Subcutaneous adipose tissue (tissue), 4 donors: ENCODE results near the gene AGAP1. TPM values are rescaled to one million over a fixed set of nuclear protein-coding genes. Genes with fewer than 3 reads are reported as not detected.

Experiments
- total RNA-seq, 4 donors: library from RNA; depleted of rRNA; stranded (reverse); fragments of >200 nt; gene quantifications; one replicate each; pipeline ENCODE4 v1.1.0, GENCODE V29; 2016
- TF ChIP-seq, protein P1 (sequence below): fragments of 450-650 bp; IDR thresholded peaks from one replicate; pipeline ENCODE4 v1.5.1; 2016; ENCODE audit warnings: low read depth, mild to moderate bottlenecking, control low read depth, antibody characterized with exemption, moderate library complexity

AGAP1 gene
- total RNA-seq, 4 donors from 2014 or later: 13.6 to 26.3 (median 23.6) TPM

DNA sequence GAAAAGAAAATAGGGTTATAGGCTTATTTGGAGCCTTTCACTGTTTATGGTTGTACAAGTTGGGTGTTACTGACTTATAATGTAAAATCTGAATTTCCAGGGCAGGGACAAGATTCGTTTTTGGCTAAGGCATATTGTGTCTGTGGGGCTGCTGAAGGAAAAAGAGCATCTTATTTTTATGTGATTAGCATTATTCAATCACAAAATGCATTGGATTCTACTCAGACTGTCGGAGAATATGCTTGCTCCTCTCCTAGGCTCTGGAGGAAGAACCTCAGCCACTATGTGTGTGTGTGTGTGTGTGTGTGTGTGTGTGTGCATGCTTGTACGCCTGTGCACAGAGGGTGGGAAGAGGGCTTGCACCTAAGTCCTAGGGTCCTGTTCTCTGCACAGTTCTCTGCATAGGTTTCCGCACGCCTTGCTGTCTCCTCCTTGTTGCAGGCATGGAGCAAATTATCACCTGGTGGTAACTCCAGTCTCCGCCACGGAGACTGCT lies 44.3 kb downstream of the AGAP1 start:
- TF ChIP-seq, protein P1, sequence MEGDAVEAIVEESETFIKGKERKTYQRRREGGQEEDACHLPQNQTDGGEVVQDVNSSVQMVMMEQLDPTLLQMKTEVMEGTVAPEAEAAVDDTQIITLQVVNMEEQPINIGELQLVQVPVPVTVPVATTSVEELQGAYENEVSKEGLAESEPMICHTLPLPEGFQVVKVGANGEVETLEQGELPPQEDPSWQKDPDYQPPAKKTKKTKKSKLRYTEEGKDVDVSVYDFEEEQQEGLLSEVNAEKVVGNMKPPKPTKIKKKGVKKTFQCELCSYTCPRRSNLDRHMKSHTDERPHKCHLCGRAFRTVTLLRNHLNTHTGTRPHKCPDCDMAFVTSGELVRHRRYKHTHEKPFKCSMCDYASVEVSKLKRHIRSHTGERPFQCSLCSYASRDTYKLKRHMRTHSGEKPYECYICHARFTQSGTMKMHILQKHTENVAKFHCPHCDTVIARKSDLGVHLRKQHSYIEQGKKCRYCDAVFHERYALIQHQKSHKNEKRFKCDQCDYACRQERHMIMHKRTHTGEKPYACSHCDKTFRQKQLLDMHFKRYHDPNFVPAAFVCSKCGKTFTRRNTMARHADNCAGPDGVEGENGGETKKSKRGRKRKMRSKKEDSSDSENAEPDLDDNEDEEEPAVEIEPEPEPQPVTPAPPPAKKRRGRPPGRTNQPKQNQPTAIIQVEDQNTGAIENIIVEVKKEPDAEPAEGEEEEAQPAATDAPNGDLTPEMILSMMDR: no peak

DNA sequence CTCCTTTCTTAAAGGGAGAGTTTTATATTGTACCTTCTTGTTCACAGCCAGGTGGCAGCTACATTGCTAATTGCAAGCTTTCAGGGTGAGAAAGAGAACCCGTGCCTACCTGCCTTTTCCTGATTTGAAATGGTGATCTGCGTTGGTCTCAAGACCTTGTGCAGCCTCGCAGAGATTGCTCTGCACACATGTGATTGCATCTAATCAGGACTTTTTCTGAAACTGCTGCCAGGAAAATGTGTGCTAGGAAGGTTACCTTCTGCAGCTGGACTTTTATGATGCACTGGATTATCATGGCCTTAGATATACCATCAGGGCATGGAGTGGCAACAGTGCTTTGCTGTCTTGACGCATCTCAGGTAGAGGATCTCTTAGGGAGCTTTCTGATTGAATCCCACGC lies 45.1 kb downstream of the AGAP1 start:
- TF ChIP-seq, protein P1: no peak

DNA sequence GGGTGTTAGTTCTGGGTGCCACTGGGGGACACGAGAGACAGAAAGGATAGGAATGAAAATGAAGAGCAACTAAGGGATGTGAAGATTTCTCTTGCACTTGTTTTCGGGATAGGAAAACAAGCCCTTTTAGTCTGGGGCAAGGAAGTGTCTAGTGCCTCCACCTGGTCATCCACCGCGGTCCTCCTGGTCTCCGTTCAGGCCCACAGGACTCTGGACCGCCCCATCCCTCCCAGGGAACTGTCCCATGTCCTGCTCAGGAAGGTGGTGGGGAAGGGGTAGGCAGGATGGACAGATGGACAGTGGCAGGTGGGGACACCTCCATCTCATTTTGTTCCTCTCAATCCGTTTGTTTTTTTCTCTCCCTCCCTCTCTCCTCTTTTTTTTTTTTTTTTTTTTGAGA lies 45.9 kb downstream of the AGAP1 start:
- TF ChIP-seq, protein P1: no peak

DNA sequence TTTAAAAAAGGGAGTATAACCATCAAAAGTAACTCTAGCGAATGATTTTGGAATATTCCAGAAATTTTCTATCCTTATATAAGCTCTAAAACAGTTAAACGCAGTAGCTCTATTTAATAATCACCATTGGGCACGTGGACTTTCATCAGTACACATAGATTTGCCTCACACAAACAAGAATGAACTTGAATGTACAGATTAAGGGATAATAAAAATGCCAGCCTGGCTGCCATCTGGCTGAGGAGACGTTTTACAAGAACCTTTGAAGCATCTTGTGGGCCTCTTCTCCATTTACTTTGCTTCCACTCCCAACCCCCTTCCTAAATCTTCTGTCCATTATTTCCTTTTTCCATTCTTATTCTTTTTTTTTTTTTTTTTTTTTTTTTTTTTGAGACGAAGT lies 47.2 kb downstream of the AGAP1 start:
- TF ChIP-seq, protein P1: no peak

DNA sequence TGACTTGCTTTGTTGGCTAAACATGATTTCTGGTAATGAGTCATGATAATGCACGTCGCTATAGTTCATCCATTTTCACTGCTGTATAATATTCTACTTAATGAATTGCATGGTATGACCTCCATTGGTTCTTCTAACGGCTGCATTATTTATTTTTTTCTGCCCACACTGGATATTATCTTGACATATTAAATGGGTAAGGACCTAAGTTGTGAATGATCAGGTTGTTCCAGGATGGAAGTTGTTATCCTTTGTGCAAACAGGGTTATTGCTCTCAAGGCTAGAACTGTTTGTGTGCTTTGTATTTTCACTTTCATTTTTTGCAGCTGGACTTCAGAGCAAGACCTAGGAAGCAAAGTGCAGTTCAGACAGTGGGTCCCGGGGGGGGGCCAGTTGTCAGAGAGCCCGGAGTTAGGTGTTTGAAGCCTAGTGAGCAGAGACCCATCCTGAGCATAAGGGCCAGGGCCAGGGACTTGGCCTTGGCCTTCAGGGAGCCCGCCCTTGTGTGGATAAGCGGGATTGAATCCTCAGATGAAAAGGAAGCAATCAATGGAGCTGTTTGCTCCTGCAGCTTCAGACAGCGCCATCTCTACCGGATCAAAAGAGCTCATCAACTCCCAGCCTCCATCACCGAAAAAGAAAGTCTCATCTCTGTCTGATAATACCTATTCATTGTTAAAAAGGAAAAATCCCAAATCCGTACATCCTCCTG lies 48.2 kb downstream of the AGAP1 start:
- TF ChIP-seq, protein P1: no peak

DNA sequence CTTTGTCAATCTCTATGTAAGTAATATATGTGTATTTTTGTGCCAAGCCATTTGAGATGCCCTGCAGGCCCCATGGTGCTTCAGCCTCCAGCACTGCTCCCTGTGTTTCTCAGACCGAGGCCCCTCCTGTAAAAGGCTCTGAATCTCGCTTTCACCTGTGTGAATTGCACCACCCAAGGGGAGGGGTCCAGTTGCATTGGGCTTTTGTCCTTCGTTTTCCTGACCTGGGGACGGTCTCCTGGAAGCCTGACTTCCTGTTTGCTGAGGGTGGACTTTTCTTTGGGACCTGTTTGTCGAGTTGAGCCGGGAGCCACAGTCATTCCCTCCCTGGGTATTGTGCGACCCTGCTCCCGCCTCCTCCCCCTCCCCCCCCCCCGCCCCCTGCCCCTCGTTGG lies 48.9 kb downstream of the AGAP1 start:
- TF ChIP-seq, protein P1: no peak

DNA sequence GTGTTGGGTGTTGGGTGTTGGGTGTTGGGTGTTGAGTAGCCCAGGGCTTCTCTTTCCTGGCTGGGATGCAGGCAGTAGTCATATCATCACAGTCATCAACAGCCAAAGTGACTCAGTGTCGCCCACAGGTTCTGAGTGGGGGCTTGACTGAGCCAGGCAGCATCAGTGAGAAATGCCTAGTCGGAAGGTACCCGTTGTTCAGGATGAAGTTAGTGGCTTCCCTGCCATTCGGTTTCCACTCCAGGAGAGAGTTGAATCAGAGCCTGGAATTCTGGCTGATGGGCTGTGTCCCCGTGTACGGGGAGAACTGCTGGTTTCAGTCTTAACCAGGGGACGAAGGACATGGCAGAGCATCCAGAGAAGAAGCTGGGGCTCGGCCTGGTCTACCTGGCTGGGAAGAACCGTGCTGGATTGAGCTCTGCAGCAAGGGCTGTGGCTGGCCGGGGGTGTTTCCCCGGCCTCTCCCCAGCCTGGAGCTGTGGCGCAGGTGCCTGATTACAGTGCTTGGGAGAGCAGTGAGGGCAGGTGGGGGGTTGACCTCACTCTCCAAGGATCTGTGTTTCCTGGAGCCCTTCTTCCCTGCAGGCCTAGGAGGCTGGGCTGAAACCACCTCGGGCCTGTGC lies 49.4 kb downstream of the AGAP1 start:
- TF ChIP-seq, protein P1: no peak
